Stomach smooth muscle (tissue), 2 donors: ENCODE data around the gene SSR1.
"Not testable (repeated sequence)": the region's sequence is repeated elsewhere in the genome, so short reads cannot be mapped to it uniquely, and the experiment has no call there.

Experiments used
- H3K27ac ChIP-seq: one replicate; pipeline ENCODE4 v1.7.0; 2013; ENCODE audit warnings: mild to moderate bottlenecking, low read length, inconsistent platforms
- H3K27me3 ChIP-seq, 2 donors: one replicate each; pipeline ENCODE4 v1.7.0; 2013; ENCODE audit warnings: low read length in 2 of 2; ENCODE audit not compliant: insufficient read depth in 2 of 2, control insufficient read depth in 1 of 2
- H3K36me3 ChIP-seq, 2 donors: one replicate each; pipeline ENCODE4 v1.7.0; 2013; ENCODE audit warnings: low read length in 2 of 2; ENCODE audit not compliant: control insufficient read depth in 2 of 2, insufficient read depth in 2 of 2
- H3K4me1 ChIP-seq: one replicate; pipeline ENCODE4 v1.7.0; 2013; ENCODE audit warnings: low read length; ENCODE audit not compliant: control insufficient read depth, insufficient read depth
- H3K4me3 ChIP-seq, 2 donors: one replicate each; pipeline ENCODE4 v1.7.0; 2013; ENCODE audit warnings: low read length in 2 of 2
- H3K9ac ChIP-seq, 2 donors: one replicate each; pipeline ENCODE4 v1.7.0; 2013; ENCODE audit warnings: low read length in 2 of 2, mild to moderate bottlenecking in 1 of 2
- H3K9me3 ChIP-seq, 2 donors: one replicate each; pipeline ENCODE4 v1.7.0; 2013; ENCODE audit warnings: low read length in 2 of 2; ENCODE audit not compliant: control insufficient read depth in 2 of 2
- donor health status: healthy.
- donor health status: Pancreatic carcinoma.

The SSR1 gene

DNA sequence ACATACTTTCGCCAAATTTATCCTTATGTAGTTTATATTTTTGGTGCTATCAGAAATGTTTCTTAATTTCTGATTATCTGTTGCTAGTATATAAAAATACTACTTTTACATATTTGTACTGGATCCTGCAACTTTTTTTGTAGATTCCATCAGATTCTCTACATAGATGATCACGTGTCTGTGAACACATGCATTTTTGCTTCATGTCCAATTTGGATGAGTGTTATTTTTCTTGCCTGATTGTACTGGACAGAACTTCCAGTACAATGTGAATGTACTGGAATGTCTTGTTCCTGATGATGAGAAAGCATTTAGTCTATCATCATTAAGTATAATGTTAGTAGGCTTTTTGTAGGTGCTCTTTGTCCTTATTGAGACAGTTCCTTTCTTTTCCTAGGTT is 25.0 kb upstream of the SSR1 start:
- H3K9me3 ChIP-seq: no peaks in the 10 kb centered on the region
- H3K36me3 ChIP-seq: no peaks in the 10 kb centered on the region
- H3K9ac ChIP-seq: no peak overlapping the region
- peaks cover 0 to 6% of the 10 kb centered on the region in 2 donors for H3K27me3 ChIP-seq
- H3K4me3 ChIP-seq: no peak overlapping the region
- no peak overlapping the region for H3K27ac ChIP-seq
- no peaks in the 10 kb centered on the region for H3K4me1 ChIP-seq

DNA sequence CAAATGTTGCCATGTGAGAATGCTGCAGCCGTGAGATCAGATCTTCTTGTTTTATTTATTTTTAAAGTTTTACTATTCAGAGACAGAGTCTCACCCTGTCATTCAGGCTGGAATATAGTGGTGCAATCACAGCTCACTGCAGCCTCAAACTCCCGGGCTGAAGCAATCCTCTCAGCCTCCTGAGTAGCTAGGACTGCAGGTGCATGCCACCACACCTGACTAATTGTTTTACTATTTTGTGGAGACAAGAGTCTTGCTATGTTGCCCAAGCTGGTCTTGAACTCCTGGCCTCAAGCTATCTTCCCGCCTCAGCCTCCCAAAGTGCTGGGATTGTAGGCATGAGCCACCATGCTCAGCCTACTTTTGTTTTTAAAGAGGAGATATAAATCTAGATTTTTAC is 22.5 kb upstream of the SSR1 start:
- Histone ChIP-seq H3K4me3 (no peak overlapping the region), H3K4me1 (no peaks in the 10 kb centered on the region), H3K27me3 (peaks cover 0 to 2% of the 10 kb centered on the region in 2 donors), H3K9me3 (no peaks in the 10 kb centered on the region), H3K36me3 (no peaks in the 10 kb centered on the region), H3K27ac (no peak overlapping the region), H3K9ac (no peak overlapping the region)

DNA sequence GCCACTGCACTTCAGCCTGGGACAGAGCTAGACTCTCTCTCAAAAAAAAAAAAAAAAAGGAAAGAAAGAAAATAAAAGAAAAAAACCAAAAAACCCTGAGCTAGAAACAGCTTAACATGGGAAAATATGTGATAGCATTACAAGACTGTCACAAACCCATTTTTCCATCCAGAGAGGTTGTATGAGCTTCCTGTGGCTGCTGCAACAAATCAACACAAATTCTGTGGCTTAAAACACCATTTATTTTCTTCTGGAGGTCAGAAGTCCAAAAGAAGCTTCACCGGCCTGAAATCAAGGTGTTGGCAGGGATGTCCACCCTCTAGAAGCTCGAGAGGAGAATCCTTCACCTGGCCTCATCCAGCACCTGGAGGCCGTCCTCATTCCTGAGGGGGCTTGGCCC is 21.7 kb upstream of the SSR1 start:
- no peaks in the 10 kb centered on the region for H3K9me3 ChIP-seq
- no peak overlapping the region for H3K27ac ChIP-seq
- peaks cover 0 to 2% of the 10 kb centered on the region in 2 donors for H3K27me3 ChIP-seq
- no peaks in the 10 kb centered on the region for H3K4me1 ChIP-seq
- H3K36me3 ChIP-seq: no peaks in the 10 kb centered on the region
- H3K4me3 ChIP-seq: no peak overlapping the region
- H3K9ac ChIP-seq: no peak overlapping the region

DNA sequence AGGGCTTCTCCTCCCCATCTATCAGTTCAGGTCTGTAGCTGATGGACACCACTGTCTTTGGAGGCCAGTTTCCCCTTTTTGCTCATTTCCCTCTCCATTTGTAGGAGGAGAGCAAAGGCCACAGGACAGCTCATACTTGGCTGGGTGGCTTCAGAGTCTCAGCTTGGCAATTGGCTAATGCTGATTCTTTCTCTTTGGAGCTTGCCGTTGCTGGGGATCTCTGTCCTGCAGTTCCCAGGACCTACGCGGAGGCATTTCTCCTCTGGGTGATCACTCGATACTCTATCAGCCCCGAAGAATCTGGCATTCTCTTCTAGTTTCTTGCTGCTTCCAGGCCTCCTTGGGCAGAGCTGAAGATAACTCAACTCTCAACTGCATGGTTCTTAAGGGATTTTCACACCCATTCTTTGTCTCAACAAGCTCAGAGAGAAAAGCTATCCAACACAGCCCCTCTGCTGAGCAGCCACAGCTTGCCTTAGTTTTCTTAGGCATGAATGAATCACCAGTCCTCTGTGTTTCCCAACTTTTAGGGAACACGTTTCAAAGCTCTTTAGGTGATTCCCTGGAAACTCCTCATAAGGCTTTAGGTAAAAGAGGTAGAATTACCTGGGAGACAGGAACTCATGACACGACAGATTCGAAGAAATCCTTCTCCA is 19.2 kb upstream of the SSR1 start:
- no peak overlapping the region for H3K27ac ChIP-seq

DNA sequence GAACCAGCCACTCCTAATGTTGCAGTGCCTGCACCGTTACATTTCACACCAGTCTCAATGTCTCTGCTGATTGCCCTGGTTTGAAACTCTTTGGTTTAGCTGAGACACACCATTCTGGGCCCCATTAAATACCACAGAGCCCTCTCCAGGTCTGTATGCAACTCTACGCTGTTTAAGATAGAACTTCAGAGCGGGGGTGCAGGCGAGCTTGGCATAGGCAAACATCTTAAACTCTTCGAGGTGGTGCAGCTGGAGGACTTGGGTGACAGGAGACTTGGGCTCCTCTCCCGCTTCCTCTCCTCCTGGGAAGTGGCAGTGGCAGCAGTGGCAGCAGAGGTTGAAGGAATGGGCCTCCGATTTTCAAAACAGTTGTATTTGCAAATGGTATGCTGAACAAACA is 18.5 kb upstream of the SSR1 start:
- H3K27me3 ChIP-seq: no peaks in the 10 kb centered on the region
- no peak overlapping the region for H3K4me3 ChIP-seq
- H3K27ac ChIP-seq: no peak overlapping the region
- H3K9ac ChIP-seq: no peak overlapping the region
- no peaks in the 10 kb centered on the region for H3K36me3 ChIP-seq
- H3K4me1 ChIP-seq: no peaks in the 10 kb centered on the region
- H3K9me3 ChIP-seq: no peaks in the 10 kb centered on the region

More for the DNA sequence above, 19.2 kb upstream of the SSR1 start:
- Histone ChIP-seq H3K27me3 (no peaks in the 10 kb centered on the region), H3K4me1 (no peaks in the 10 kb centered on the region), H3K4me3 (no peak overlapping the region), H3K9ac (no peak overlapping the region), H3K9me3 (no peaks in the 10 kb centered on the region), H3K36me3 (no peaks in the 10 kb centered on the region)

DNA sequence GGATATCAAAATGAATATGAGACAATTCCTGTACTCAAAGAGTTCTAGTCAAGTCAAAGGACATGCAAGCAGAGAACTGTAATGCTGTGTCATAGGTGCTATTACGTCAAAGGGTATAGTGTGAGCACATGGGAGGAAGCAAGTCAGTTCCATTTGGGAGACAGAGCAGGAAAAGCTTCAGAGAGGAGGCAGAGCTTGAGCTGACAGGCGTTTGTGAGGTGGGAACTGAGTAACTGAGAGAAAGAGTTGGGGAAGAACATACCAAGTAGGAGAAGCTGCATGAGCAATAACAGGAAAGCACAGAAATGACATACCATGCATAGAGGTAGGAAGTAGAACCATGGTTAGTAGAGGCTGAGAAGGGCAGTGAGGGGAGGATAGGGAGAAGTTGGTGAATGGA is 15.2 kb upstream of the SSR1 start:
- Histone ChIP-seq H3K4me1 (no peaks in the 10 kb centered on the region), H3K4me3 (no peak overlapping the region), H3K9ac (no peak overlapping the region), H3K27me3 (no peaks in the 10 kb centered on the region), H3K27ac (no peak overlapping the region), H3K9me3 (no peaks in the 10 kb centered on the region), H3K36me3 (no peaks in the 10 kb centered on the region)

DNA sequence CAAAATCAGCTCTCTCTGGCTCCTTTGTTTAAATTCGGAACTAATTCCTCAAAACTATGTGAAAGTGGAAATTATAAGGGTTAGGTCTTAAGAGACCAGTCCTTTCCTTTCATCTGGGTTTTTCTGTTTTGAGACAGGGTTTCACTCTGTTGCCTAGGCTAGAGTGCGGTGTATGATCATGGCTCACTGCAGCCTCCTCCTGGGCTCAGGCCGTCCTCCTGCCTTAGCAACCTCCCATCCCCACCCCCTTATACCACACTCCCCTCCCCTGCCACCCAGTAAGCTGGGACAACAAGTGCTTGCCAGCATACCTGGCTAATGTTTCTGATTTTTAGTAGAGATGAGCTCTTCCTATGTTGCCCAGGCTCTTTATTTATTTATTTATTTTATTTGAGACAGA is 12.8 kb upstream of the SSR1 start:
- no peak overlapping the region for H3K4me3 ChIP-seq
- H3K27me3 ChIP-seq: no peaks in the 10 kb centered on the region
- H3K9ac ChIP-seq: no peak overlapping the region
- no peaks in the 10 kb centered on the region for H3K9me3 ChIP-seq
- H3K36me3 ChIP-seq: no peaks in the 10 kb centered on the region
- H3K4me1 ChIP-seq: no peaks in the 10 kb centered on the region
- no peak overlapping the region for H3K27ac ChIP-seq

DNA sequence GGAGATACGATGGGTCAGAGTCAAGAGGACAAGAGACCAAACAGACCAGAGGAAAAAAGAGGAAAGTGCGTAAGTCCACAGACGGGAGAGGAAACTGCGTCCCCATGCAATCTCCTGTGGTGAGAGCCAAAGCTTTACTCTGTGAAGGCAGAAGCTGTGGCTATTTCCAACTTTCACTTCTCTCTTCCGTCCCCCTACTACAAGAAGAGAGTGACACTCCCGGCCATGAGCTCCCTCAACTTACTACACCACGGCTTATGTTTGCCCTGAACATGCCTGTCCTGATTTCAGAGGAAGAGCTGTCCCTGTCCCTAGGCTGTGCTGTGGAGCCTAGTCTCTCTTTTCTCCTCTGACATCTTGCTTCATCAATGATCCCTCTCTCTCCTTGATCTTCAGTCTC is 11.5 kb upstream of the SSR1 start:
- Histone ChIP-seq H3K36me3 (no peaks in the 10 kb centered on the region), H3K9me3 (no peaks in the 10 kb centered on the region), H3K4me3 (no peak overlapping the region), H3K27ac (no peak overlapping the region), H3K9ac (no peak overlapping the region), H3K27me3 (no peaks in the 10 kb centered on the region), H3K4me1 (no peaks in the 10 kb centered on the region)

DNA sequence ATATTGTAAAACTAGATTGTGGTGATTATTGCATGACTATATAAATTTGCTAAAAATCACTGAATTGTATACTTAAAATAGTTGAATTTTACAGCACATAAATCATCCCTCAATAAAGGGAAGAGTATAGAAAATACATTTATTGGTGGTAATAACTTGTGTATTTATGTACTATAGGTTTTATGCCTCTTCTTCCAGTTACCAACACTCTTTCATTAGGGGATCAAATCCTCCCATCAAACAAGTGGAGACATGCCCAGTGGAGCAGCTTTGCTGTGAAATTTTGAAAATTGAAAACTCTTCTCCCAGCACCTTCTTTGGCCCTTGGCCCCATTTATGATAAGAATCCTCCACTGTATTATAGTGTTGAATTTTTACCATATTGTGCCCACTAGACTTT is 10.1 kb upstream of the SSR1 start:
- Histone ChIP-seq H3K4me3 (no peak overlapping the region), H3K9me3 (no peaks in the 10 kb centered on the region), H3K36me3 (no peaks in the 10 kb centered on the region), H3K27ac (no peak overlapping the region), H3K27me3 (no peaks in the 10 kb centered on the region), H3K9ac (no peak overlapping the region), H3K4me1 (no peaks in the 10 kb centered on the region)

DNA sequence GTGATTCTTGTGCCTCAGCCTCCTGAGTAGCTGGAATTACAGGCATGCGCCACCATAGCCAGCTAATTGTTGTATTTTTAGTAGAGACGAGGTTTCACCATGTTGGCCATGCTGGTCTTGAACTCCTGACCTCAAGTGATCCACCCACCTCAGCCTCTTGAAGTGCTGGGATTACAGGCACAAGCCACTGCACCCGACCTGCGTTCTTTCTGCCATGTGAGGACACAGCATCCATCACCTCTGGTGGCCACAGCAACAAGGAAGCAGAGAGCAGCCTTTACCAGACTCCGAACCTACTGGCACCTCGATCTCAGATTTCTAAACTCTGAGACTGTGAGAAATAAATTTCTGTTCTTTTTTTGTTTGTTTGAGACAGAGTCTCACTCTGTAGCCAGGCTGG is 8.9 kb upstream of the SSR1 start:
- not testable (repeated sequence) for H3K27ac ChIP-seq, H3K36me3 ChIP-seq, H3K9me3 ChIP-seq, H3K4me1 ChIP-seq, H3K4me3 ChIP-seq, H3K9ac ChIP-seq, H3K27me3 ChIP-seq

DNA sequence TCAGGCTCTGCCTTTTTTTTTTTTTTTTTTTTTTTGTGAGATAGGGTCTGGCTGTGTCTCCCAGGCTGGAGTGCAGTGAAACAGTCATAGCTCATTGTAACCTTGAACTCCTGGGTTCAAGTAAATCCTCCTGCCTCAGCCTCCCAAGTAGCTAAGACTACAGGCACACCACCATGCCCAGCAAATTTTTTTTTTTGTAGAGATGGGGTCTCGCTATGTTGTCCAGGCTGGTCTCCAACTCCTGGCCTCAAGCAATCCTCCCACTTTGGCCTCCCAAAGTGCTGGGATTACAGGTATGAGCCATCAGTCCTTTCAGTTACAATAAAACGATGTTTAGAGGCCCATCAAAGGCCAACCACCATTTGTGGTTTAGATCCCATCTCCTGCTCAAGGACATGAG is 6.4 kb upstream of the SSR1 start:
- not testable (repeated sequence) for H3K4me1 ChIP-seq, H3K9ac ChIP-seq, H3K9me3 ChIP-seq

More for the DNA sequence above, 6.4 kb upstream of the SSR1 start:
- not testable (repeated sequence) for H3K36me3 ChIP-seq, H3K27me3 ChIP-seq, H3K27ac ChIP-seq, H3K4me3 ChIP-seq
